GM06990 (cell line): ENCODE data around the gene BLM.
A peak's percentile ranks its signal among the peaks of the same experiment; 100 is the strongest.

Experiments
- DNase-seq: peaks from one replicate; pipeline ENCODE4 v3.0.0-alpha.2; 2011; ENCODE audit not compliant: insufficient read length; ENCODE audit errors: extremely low read depth
- H3K27me3 ChIP-seq: replicated peaks from 2 replicates; pipeline ENCODE4 v1.6.0; 2011; ENCODE audit warnings: low read length; ENCODE audit not compliant: control insufficient read depth, insufficient read depth
- H3K36me3 ChIP-seq: 2 replicates; pipeline ENCODE4 v1.5.1; 2011; ENCODE audit warnings: low read length; ENCODE audit not compliant: control insufficient read depth, insufficient read depth
- H3K4me3 ChIP-seq: replicated peaks from 2 replicates; pipeline ENCODE4 v1.5.1; 2011; ENCODE audit warnings: low read depth, mild to moderate bottlenecking, control low read depth, low read length
- CTCF ChIP-seq: IDR thresholded peaks from 2 replicates; pipeline ENCODE4 v1.5.1; 2011; ENCODE audit warnings: low read length, control low read depth, mild to moderate bottlenecking, inconsistent platforms; ENCODE audit not compliant: insufficient read depth, poor library complexity, severe bottlenecking

Gene BLM

GRCh38 chr15:90838544-90838943 is 121.4 kb downstream of the BLM start:
- no peak for DNase-seq
- no peaks in the 10 kb centered on the region for H3K36me3 ChIP-seq
- no peaks in the 10 kb centered on the region for H3K27me3 ChIP-seq
- no peak for TF ChIP-seq CTCF
- no peak overlapping the region for H3K4me3 ChIP-seq

GRCh38 chr15:90839187-90840071 is 122.3 kb downstream of the BLM start:
- Histone ChIP-seq H3K4me3 (peak overlapping the region; percentile 63), H3K36me3 (no peaks in the 10 kb centered on the region), H3K27me3 (no peaks in the 10 kb centered on the region)
- TF ChIP-seq CTCF: no peak
- peak; percentile 55 for DNase-seq

GRCh38 chr15:90840157-90840855 is 123.2 kb downstream of the BLM start:
- no peaks in the 10 kb centered on the region for H3K36me3 ChIP-seq
- H3K4me3 ChIP-seq: peak overlapping the region; percentile 63
- no peak for DNase-seq
- H3K27me3 ChIP-seq: no peaks in the 10 kb centered on the region
- no peak for TF ChIP-seq CTCF

GRCh38 chr15:90840954-90841353 is 123.8 kb downstream of the BLM start:
- Histone ChIP-seq H3K36me3 (no peaks in the 10 kb centered on the region), H3K27me3 (no peaks in the 10 kb centered on the region), H3K4me3 (no peak overlapping the region)
- TF ChIP-seq CTCF: no peak
- DNase-seq: no peak

- no peak overlapping the region for H3K4me3 ChIP-seq
- no peaks in the 10 kb centered on the region for H3K27me3 ChIP-seq
- DNase-seq: no peak
- no peak for TF ChIP-seq CTCF
- H3K36me3 ChIP-seq: no peaks in the 10 kb centered on the region
Measured at GRCh38 chr15:90844696-90845095, 127.5 kb downstream of the BLM start.
